Fibroblast of lung (primary cell): ENCODE data around the gene CTXN3.

Experiments used
- EZH2 ChIP-seq: IDR thresholded peaks from 2 replicates; pipeline ENCODE4 v1.5.1; 2012; ENCODE audit warnings: low read length, control low read depth, mild to moderate bottlenecking; ENCODE audit errors: missing control alignments
- TF ChIP-seq, protein P1 (sequence below), 2 donors: IDR thresholded peaks in 1 of 2; conservative IDR thresholded peaks in 1 of 2; 1 replicate in 1 of 2; 2 replicates in 1 of 2; pipeline ENCODE4 v1.5.1; 2011 to 2012; ENCODE audit warnings: low read length in 2 of 2, control low read depth in 1 of 2, inconsistent platforms in 1 of 2, low read depth in 1 of 2, mild to moderate bottlenecking in 1 of 2

DNA sequence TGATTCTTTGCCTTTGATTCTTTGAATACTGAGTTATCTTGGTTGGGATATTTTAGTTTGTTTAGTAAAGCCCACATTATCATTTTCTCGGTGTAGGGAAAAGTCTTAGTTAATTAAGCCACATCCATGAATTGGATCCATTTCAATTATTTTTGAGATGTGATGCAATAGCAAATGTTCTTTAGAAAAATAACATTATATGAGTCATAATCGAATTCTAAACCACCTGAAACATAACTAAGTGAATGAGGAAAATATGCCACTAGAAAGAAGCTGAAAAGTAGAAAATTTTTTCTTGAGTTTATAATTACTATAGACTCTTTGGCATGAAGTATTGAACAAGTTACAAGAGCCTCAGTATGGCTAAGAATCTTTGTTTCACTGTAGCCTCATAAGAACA is 36.8 kb downstream of the CTXN3 start:
- no peak for TF ChIP-seq EZH2
- TF ChIP-seq, protein P1, sequence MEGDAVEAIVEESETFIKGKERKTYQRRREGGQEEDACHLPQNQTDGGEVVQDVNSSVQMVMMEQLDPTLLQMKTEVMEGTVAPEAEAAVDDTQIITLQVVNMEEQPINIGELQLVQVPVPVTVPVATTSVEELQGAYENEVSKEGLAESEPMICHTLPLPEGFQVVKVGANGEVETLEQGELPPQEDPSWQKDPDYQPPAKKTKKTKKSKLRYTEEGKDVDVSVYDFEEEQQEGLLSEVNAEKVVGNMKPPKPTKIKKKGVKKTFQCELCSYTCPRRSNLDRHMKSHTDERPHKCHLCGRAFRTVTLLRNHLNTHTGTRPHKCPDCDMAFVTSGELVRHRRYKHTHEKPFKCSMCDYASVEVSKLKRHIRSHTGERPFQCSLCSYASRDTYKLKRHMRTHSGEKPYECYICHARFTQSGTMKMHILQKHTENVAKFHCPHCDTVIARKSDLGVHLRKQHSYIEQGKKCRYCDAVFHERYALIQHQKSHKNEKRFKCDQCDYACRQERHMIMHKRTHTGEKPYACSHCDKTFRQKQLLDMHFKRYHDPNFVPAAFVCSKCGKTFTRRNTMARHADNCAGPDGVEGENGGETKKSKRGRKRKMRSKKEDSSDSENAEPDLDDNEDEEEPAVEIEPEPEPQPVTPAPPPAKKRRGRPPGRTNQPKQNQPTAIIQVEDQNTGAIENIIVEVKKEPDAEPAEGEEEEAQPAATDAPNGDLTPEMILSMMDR (conservative IDR thresholded peaks at IDR 0.05 in 1 of 2, IDR thresholded peaks at IDR 0.05 in 1 of 2; ENCODE audit: low read depth in 1 of 2, low read length in 2 of 2): no peak
